Raji (cell line): ENCODE data around the gene UBL7.

Experiments used
- POLR2A ChIP-seq: IDR thresholded peaks from 2 replicates; pipeline ENCODE4 v1.6.1; 2011; ENCODE audit warnings: low read depth, low read length, control low read depth; ENCODE audit not compliant: insufficient read depth

Gene UBL7

DNA sequence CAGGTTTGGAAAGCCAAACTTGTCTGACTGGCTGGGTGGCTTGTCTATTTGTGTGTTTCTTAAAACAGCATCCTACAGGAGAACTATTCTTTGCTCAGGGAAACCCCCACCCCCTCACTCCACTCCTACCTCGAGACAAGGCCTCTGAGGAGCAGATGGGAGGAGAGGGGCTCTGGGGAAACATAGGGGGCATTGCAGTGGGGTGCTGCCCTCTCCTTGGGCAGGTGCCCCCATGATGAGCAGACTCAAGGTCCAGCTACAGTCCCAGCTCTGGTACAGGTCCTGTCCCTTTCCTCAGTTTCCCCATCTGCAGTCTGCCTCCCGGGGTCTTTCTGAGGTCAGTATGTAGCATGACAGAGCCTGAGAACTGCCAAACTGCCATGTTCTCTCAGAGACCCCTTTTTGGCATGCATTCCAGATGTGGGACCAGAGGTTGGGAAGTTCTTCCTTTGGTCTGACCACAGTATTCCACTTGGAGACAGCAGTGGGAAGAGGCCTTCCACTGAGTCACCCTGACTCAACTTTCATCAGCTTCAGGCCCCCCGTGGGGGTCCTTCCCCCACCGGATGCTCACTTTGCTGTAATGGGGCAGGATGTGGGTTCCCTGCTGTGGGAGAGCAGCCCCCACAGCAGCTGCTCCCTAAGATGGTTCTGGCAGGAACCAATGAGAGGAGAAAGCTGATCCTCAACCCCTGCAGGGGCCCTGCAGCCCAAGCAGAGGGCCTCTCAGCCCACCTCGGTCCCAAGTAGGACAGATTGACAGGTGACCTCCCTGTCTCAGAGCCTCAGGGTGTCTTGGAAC lies 61.2 kb downstream of the UBL7 start:
- no peak for TF ChIP-seq POLR2A

DNA sequence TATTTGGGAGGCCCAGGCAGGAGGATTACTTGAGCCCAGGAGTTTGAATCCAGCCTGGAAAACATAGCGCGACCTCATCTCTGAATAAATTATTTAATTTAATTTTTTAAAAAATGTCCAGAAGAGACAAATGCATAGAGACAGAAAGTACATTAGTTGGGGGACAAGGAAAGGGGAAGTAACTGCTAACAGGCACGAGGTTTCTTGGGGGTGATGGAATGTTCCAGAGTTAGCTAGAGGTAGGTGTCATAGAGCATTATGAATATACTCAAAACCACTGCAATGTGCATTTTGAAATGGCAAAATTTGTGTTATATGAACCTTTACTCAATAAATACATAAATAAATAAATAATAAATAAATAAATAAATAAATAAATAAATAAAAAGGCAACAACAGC lies 61.9 kb downstream of the UBL7 start:
- TF ChIP-seq POLR2A = no peak

- no peak for TF ChIP-seq POLR2A
Measured at GRCh38 chr15:74398183-74398582, 62.8 kb downstream of the UBL7 start.

DNA sequence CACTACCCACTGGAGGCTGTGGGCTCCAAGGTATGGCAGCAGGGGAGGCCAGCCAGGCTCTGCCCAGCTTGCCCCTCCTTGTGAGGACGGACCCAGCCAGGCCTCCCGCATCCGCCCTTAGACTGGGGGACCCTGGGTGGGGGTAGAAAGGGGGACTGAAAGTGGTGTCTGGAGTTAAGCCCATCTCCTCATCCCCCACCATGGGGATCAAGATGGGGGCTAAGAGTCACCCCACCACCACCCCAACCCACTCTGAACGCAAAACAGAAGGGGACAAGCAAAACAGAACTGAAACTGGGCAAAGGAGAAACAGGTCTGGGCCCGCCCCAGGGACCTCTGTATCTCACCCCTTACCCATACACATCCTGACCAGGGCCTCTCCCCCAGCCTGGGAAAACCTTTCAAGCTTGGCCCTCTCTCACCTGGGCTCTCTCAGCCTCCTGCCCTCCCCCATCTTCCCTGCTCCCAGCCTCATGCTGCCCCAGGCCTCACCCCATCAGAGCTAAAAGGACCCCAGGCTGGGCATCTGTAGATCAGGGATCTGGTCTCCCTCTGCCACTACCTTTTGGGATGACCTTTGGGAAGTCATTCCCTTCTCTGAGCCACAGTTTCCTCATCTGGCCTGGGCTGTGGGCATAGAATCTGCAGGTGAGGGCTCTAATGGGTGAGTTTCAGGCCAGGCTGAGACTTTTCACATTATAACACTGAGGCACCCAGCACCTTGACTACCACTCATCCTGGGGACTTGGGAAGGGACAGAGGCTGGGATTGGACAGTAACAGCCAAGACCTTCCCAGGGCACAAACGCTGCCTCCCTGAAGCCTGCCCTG lies 63.5 kb downstream of the UBL7 start:
- TF ChIP-seq POLR2A = 0 out of 2 replicates have a peak, but pooled peaks have one; percentile 18

DNA sequence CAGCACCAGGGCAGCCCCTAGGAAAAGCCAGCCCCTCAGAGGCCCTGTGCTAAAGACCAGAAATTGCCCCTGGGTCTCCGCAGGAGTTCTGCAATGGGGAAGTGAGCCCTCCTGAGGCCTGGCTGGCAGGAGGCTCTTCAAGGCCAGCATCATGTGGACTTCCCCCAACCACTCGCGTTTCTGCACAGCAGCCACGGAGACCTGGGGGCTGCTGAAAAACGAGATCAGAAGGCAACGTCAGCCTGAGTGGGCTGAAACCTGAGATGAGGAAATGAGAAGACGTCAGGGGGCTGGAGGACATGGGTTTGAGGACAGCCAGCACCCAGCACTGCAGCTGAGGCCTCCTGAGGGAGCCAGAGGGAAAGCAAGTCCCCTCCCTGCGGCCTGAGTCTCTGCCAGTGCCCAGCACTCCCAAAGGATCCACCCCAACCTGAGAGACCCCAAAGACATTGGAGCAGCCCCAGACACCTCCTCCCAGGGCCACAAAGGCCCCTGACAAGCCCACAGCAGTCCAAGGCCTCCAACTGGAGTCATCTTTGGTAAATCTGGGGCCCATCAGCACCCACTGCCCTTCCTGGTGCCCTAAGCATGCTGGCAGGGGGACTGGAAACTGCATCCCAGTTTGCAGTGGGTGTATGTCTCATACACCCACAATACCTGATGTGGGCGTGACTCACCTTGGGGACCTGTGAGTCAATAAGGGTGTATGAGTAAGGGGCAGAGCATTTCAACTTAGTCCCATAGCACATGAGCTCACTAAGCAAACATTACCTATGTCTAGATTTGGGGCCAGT lies 64.3 kb downstream of the UBL7 start:
- no peak for TF ChIP-seq POLR2A

- 0 out of 2 replicates have a peak, but pooled peaks have one; percentile 14 for TF ChIP-seq POLR2A
Measured at GRCh38 chr15:74396146-74396438, 64.9 kb downstream of the UBL7 start.
